K562 (cell line): ENCODE data around the gene TP53RK. TPM values are rescaled to one million over a fixed set of nuclear protein-coding genes. Genes with fewer than 3 reads are reported as not detected.
A peak's percentile ranks its signal among the peaks of the same experiment; 100 is the strongest.

Experiments
- ATF7 ChIP-seq: fragments of 450-650 bp; IDR thresholded peaks from 2 replicates; pipeline ENCODE4 v1.7.1; 2014; ENCODE audit warnings: mild to moderate bottlenecking, moderate library complexity
- EP300 ChIP-seq: IDR thresholded peaks from 2 replicates; pipeline ENCODE4 v1.6.1; 2012; ENCODE audit warnings: low read length, improper control_type of control experiment
- ESRRA ChIP-seq: fragments of 450-650 bp; IDR thresholded peaks from 2 replicates; pipeline ENCODE4 v1.6.1; 2014; ENCODE audit warnings: low read depth, mild to moderate bottlenecking, moderate library complexity, borderline replicate concordance
- GABPB1 ChIP-seq: sonication (generic); formaldehyde crosslinking; IDR thresholded peaks from 2 replicates; pipeline ENCODE4 v1.8.0; 2022; ENCODE audit warnings: mild to moderate bottlenecking, missing genetic modification reagents
- HDAC8 ChIP-seq: fragments of 450-650 bp; IDR thresholded peaks from 2 replicates; pipeline ENCODE4 v1.6.1; 2016; ENCODE audit warnings: mild to moderate bottlenecking, missing genetic modification characterization, moderate library complexity, missing compliant biosample characterization
- IFI16 ChIP-seq: fragments of 250-450 bp; sonication (Bioruptor Pico); IDR thresholded peaks from 2 replicates; pipeline ENCODE4 v2.1.2; 2022; ENCODE audit warnings: mild to moderate bottlenecking, inconsistent platforms
- KHSRP ChIP-seq: fragments of 450-650 bp; IDR thresholded peaks from 2 replicates; pipeline ENCODE4 v1.6.1; 2017
- MCM2 ChIP-seq: fragments of 450-650 bp; IDR thresholded peaks from 2 replicates; pipeline ENCODE4 v1.6.1; 2017; ENCODE audit warnings: low read depth, mild to moderate bottlenecking
- NFRKB ChIP-seq: fragments of 450-650 bp; IDR thresholded peaks from 2 replicates; pipeline ENCODE4 v1.6.1; 2016; ENCODE audit warnings: low read depth
- SIN3A ChIP-seq, 2 experiments: fragments of 150-350 bp in 1 of 2; IDR thresholded peaks; 2 replicates each; pipeline ENCODE4 v1.6.1; 2011 to 2016; ENCODE audit warnings: borderline replicate concordance in 2 of 2, low read depth in 2 of 2, low read length in 2 of 2, mild to moderate bottlenecking in 2 of 2, moderate library complexity in 2 of 2; ENCODE audit not compliant: control insufficient read depth in 1 of 2
- TBP ChIP-seq: optimal IDR thresholded peaks from 2 replicates; pipeline ENCODE3; 2011; ENCODE audit warnings: low read depth, low read length, improper control_type of control experiment
- YBX1 ChIP-seq: fragments of 450-650 bp; IDR thresholded peaks from 2 replicates; pipeline ENCODE4 v1.7.1; 2016; ENCODE audit warnings: mild to moderate bottlenecking
- ZBTB8A ChIP-seq: fragments of 450-650 bp; IDR thresholded peaks from 2 replicates; pipeline ENCODE4 v1.6.1; 2018; ENCODE audit warnings: mild to moderate bottlenecking, moderate library complexity; ENCODE audit not compliant: partially characterized antibody
- ZNF282 ChIP-seq: sonication (generic); formaldehyde crosslinking; IDR thresholded peaks from 2 replicates; pipeline ENCODE4 v1.8.1; 2023; ENCODE audit warnings: missing genetic modification reagents
- polyA plus RNA-seq, 8 experiments: library from polyadenylated mRNA; depleted of rRNA in 4 of 8; stranded (reverse) in 5 of 8; unstranded in 3 of 8; fragments of >200 nt; fragmentation: Nextera tagmentation in 2 of 8; fragmentation: Illumina TruSeq in 1 of 8; extraction: Ambion mirVana in 2 of 8; extraction: Trizol in 1 of 8; gene quantifications; 2 replicates each; pipeline versions ENCODE4 v1.2.1 to v1.2.3, GENCODE V29; 2011 to 2014; ENCODE audit warnings: inconsistent platforms in 1 of 8, missing spikeins in 1 of 8
- total RNA-seq, 7 experiments: library from RNA; depleted of rRNA in 6 of 7; stranded (reverse); fragments of >200 nt in 6 of 7; fragmentation: Illumina TruSeq in 2 of 7; extraction: Trizol in 2 of 7; gene quantifications; 2 replicates each; pipeline versions ENCODE4 v1.2.1 to v1.2.3, GENCODE V29; 2011 to 2021; ENCODE audit warnings: low replicate concordance in 1 of 7
- TF ChIP-seq, protein P1 (sequence below): fragments of 200-600 bp; sonication (generic); IDR thresholded peaks from one replicate; pipeline ENCODE4 v1.6.1; 2012; ENCODE audit warnings: mild to moderate bottlenecking, low read depth, low read length, inconsistent platforms
- TF ChIP-seq, protein P2 (sequence below): fragments of 450-650 bp; IDR thresholded peaks from 2 replicates; pipeline ENCODE4 v1.6.1; 2018; ENCODE audit warnings: mild to moderate bottlenecking, low read depth; ENCODE audit not compliant: partially characterized antibody

Gene TP53RK
- total and polyA plus RNA-seq, 9 of the 15 experiments (the other 6 are each of a cell fraction or from before 2014, with no cell fraction given) = 2.9 to 43.5 (median 17.2) TPM

DNA sequence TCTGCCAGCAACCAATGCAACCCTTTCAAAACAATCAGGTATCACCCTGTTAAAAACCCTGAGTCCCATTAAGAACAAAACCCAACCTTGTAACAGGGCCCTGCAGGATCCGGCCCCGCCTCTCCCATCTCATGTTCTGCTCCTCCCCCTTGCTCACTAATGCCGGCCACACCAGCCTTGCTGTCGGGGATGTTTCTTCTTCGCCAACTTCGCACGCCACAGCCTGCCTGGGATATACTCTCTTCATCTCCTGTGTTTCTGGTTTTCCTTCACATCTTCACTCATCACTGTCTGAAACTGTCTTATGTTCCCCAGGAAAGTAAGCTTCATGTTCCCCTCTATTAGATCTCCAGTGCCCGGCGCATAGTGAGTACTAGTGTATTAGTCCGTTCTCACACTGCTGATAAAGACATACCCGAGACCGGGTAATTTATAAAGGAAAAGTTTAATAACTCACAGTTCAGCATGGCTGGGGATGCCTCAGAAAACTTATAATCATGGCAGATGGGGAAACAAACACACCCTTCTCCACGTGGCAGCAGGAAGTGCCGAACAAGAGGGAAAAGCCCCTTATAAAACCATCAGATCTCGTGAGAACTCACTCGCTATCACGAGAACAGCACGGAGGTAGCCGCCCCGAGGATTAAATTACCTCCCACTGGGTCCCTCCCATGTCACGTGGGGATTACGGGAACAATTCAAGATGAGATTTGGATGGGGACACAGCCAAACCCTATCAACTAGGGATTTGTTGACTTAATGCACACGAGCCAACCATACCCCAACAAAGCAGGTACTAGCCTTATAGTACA, 5.1 kb downstream of the TP53RK start (continued):
- TF ChIP-seq, protein P1, sequence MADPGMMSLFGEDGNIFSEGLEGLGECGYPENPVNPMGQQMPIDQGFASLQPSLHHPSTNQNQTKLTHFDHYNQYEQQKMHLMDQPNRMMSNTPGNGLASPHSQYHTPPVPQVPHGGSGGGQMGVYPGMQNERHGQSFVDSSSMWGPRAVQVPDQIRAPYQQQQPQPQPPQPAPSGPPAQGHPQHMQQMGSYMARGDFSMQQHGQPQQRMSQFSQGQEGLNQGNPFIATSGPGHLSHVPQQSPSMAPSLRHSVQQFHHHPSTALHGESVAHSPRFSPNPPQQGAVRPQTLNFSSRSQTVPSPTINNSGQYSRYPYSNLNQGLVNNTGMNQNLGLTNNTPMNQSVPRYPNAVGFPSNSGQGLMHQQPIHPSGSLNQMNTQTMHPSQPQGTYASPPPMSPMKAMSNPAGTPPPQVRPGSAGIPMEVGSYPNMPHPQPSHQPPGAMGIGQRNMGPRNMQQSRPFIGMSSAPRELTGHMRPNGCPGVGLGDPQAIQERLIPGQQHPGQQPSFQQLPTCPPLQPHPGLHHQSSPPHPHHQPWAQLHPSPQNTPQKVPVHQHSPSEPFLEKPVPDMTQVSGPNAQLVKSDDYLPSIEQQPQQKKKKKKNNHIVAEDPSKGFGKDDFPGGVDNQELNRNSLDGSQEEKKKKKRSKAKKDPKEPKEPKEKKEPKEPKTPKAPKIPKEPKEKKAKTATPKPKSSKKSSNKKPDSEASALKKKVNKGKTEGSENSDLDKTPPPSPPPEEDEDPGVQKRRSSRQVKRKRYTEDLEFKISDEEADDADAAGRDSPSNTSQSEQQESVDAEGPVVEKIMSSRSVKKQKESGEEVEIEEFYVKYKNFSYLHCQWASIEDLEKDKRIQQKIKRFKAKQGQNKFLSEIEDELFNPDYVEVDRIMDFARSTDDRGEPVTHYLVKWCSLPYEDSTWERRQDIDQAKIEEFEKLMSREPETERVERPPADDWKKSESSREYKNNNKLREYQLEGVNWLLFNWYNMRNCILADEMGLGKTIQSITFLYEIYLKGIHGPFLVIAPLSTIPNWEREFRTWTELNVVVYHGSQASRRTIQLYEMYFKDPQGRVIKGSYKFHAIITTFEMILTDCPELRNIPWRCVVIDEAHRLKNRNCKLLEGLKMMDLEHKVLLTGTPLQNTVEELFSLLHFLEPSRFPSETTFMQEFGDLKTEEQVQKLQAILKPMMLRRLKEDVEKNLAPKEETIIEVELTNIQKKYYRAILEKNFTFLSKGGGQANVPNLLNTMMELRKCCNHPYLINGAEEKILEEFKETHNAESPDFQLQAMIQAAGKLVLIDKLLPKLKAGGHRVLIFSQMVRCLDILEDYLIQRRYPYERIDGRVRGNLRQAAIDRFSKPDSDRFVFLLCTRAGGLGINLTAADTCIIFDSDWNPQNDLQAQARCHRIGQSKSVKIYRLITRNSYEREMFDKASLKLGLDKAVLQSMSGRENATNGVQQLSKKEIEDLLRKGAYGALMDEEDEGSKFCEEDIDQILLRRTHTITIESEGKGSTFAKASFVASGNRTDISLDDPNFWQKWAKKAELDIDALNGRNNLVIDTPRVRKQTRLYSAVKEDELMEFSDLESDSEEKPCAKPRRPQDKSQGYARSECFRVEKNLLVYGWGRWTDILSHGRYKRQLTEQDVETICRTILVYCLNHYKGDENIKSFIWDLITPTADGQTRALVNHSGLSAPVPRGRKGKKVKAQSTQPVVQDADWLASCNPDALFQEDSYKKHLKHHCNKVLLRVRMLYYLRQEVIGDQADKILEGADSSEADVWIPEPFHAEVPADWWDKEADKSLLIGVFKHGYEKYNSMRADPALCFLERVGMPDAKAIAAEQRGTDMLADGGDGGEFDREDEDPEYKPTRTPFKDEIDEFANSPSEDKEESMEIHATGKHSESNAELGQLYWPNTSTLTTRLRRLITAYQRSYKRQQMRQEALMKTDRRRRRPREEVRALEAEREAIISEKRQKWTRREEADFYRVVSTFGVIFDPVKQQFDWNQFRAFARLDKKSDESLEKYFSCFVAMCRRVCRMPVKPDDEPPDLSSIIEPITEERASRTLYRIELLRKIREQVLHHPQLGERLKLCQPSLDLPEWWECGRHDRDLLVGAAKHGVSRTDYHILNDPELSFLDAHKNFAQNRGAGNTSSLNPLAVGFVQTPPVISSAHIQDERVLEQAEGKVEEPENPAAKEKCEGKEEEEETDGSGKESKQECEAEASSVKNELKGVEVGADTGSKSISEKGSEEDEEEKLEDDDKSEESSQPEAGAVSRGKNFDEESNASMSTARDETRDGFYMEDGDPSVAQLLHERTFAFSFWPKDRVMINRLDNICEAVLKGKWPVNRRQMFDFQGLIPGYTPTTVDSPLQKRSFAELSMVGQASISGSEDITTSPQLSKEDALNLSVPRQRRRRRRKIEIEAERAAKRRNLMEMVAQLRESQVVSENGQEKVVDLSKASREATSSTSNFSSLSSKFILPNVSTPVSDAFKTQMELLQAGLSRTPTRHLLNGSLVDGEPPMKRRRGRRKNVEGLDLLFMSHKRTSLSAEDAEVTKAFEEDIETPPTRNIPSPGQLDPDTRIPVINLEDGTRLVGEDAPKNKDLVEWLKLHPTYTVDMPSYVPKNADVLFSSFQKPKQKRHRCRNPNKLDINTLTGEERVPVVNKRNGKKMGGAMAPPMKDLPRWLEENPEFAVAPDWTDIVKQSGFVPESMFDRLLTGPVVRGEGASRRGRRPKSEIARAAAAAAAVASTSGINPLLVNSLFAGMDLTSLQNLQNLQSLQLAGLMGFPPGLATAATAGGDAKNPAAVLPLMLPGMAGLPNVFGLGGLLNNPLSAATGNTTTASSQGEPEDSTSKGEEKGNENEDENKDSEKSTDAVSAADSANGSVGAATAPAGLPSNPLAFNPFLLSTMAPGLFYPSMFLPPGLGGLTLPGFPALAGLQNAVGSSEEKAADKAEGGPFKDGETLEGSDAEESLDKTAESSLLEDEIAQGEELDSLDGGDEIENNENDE = no peak
- TF ChIP-seq YBX1 (no peak), TBP (peak; percentile 91), HDAC8 (tag) (no peak), NFRKB (peak; percentile 77; the same call in 1 of the 2 replicates), ESRRA (no peak), SIN3A (IDR thresholded peaks at IDR 0.05; ENCODE audit: borderline replicate concordance in 2 of 2, control insufficient read depth in 1 of 2, low read depth in 2 of 2, low read length in 2 of 2) (peak; percentile 75 to 95; a peak in 3 of 4 replicates), ZNF282 (CRISPR knock-in tag) (no peak), ZBTB8A (no peak), GABPB1 (peak; percentile 46), KHSRP (no peak), IFI16 (no peak), ATF7 (peak; percentile 54; the same call in 1 of the 2 replicates), EP300 (0 out of 2 replicates have a peak, but pooled peaks have one; percentile 11), MCM2 (no peak)
- TF ChIP-seq, protein P2, sequence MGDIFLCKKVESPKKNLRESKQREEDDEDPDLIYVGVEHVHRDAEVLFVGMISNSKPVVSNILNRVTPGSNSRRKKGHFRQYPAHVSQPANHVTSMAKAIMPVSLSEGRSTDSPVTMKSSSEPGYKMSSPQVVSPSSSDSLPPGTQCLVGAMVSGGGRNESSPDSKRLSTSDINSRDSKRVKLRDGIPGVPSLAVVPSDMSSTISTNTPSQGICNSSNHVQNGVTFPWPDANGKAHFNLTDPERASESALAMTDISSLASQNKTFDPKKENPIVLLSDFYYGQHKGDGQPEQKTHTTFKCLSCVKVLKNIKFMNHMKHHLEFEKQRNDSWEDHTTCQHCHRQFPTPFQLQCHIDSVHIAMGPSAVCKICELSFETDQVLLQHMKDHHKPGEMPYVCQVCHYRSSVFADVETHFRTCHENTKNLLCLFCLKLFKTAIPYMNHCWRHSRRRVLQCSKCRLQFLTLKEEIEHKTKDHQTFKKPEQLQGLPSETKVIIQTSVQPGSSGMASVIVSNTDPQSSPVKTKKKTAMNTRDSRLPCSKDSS = no peak
